ENCODE measurements around the gene LKAAEAR1.
"Not testable (repeated sequence)": the region's sequence is repeated elsewhere in the genome, so short reads cannot be mapped to it uniquely, and the experiment has no call there.

The LKAAEAR1 gene

DNA sequence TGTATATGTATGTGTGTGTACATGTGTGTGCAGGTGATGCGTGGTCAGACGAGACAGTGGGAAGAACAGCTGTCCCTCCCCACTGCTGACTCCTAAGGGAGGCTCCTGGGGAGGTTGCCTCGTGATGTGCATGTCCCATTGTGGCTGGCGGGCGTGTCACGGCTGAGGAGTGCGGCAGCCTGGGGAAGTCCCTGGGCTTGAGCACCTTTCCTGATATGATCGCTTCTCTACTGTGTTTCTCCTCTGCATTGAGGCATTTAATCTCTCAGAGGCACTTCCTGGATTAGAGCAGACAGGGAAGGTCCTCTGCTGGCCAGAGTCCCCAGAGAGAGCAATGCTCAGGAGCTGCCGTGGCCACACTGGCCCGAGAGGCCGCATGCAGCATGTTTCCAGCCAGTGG is 11.7 kb upstream of the LKAAEAR1 start:
- Histone ChIP-seq H3K9ac (ENCODE audit: low read length in 2 of 2) (no peak overlapping the region), H3K27me3 (ENCODE audit: control insufficient read depth in 1 of 2, insufficient read depth in 2 of 2, low read length in 2 of 2) (peaks cover 24 to 29% of the 10 kb centered on the region in 2 donors), H3K36me3 (ENCODE audit: control insufficient read depth in 2 of 2, insufficient read depth in 2 of 2, low read length in 2 of 2) (no peaks in the 10 kb centered on the region), H3K4me3 (ENCODE audit: low read length in 2 of 2) (no peak overlapping the region), H3K4me1 (ENCODE audit: control insufficient read depth, insufficient read depth, low read length) (no peaks in the 10 kb centered on the region), H3K27ac (ENCODE audit: low read length) (no peak overlapping the region), H3K9me3 (ENCODE audit: control insufficient read depth in 2 of 2, low read length in 2 of 2) (no peaks in the 10 kb centered on the region)

DNA sequence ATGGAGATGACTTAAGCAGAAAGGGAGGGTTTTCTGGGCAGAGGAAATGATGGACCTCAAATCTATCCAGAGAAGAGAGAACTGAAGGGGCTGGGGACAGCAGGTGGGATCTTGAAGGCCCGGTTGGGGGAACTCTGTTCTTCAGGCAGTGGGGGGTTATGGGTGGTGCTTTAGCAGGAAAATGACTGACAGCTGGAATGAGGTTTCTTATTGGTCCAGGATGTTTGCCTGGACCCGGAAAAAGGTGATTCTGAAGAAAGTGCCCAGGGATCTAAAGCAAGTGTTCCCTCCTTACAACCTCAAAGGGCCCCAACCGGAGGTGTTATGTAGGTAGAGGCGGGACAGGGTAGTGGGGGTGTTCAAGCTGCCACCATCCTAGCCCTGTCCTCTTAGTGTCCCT is 11.3 kb upstream of the LKAAEAR1 start:
- no peak overlapping the region for H3K27ac ChIP-seq (ENCODE audit: low read length)
- no peak overlapping the region for H3K4me3 ChIP-seq (ENCODE audit: low read length in 2 of 2)
- no peaks in the 10 kb centered on the region for H3K4me1 ChIP-seq (ENCODE audit: control insufficient read depth, insufficient read depth, low read length)
- H3K9ac ChIP-seq (ENCODE audit: low read length in 2 of 2), result no peak overlapping the region
- H3K36me3 ChIP-seq (ENCODE audit: control insufficient read depth in 2 of 2, insufficient read depth in 2 of 2, low read length in 2 of 2), result no peaks in the 10 kb centered on the region
- no peaks in the 10 kb centered on the region for H3K9me3 ChIP-seq (ENCODE audit: control insufficient read depth in 2 of 2, low read length in 2 of 2)
- peaks cover 20 to 24% of the 10 kb centered on the region in 2 donors for H3K27me3 ChIP-seq (ENCODE audit: control insufficient read depth in 1 of 2, insufficient read depth in 2 of 2, low read length in 2 of 2)

DNA sequence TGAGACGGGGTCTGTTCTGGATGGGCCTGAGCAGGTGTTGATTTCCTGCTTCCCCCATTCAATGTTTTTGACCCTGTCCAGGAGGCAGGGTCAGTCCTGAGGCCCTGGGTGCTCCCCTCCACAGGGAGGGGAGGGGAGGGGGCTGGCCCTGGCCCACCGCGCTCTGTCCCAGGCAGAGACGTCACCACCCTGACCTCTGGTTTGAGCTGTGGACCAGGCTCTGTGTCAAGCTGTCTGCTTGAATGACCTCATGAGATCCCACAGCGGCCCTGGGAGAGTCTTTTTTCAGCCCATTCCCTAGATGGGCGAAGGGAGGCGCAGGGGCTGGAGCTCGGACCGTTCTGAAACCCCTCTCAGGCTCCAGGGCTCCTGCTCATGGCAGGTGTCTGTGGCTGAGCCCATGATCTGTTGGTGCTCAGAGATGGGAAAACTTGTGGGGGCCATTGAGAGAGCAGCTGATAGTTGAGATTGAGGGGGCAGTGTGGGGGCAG is 8.9 kb upstream of the LKAAEAR1 start:
- Histone ChIP-seq H3K27me3 (ENCODE audit: control insufficient read depth in 1 of 2, insufficient read depth in 2 of 2, low read length in 2 of 2) (peaks cover 19 to 22% of the 10 kb centered on the region in 2 donors), H3K4me1 (ENCODE audit: control insufficient read depth, insufficient read depth, low read length) (no peaks in the 10 kb centered on the region), H3K9me3 (ENCODE audit: control insufficient read depth in 2 of 2, low read length in 2 of 2) (no peaks in the 10 kb centered on the region), H3K27ac (ENCODE audit: low read length) (no peak overlapping the region), H3K4me3 (ENCODE audit: low read length in 2 of 2) (no peak overlapping the region), H3K9ac (ENCODE audit: low read length in 2 of 2) (no peak overlapping the region), H3K36me3 (ENCODE audit: control insufficient read depth in 2 of 2, insufficient read depth in 2 of 2, low read length in 2 of 2) (no peaks in the 10 kb centered on the region)

DNA sequence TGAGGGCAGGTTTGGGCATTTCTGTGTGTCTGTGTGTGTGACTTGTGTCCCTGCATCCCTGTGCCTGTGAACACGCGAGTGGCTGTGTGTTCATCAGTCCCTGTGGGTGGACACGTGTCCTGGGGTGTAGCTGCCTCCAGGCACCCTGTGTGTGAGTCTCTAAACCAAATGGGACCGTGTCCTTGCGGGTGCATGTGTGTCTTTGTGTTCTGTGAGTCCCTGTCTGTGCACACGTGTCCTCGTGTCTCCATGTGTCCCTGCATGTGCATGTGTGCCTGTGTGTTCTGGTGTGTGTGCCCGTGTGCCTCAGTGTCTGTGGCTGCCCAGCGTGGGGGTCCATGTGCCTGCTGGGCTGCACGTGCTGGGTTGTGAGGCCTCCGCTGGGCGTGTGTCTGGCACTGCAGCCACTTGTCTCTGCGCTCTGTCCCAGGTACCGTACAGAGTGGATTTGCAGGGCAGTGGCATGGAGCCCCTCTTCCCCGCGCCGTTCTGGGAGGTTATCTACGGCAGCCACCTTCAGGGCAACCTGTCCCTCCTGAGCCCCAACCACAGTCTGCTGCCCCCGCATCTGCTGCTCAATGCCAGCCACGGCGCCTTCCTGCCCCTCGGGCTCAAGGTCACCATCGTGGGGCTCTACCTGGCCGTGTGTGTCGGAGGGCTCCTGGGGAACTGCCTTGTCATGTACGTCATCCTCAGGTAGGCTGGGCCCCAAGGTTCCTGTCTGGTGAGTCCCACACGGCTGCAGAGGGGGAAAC is 8.2 kb upstream of the LKAAEAR1 start:
- Histone ChIP-seq H3K27me3 (ENCODE audit: control insufficient read depth in 1 of 2, insufficient read depth in 2 of 2, low read length in 2 of 2) (peaks cover 15 to 22% of the 10 kb centered on the region in 2 donors), H3K4me1 (ENCODE audit: control insufficient read depth, insufficient read depth, low read length) (no peaks in the 10 kb centered on the region), H3K9me3 (ENCODE audit: control insufficient read depth in 2 of 2, low read length in 2 of 2) (peaks cover 0 to 3% of the 10 kb centered on the region in 2 donors), H3K9ac (ENCODE audit: low read length in 2 of 2) (no peak overlapping the region), H3K36me3 (ENCODE audit: control insufficient read depth in 2 of 2, insufficient read depth in 2 of 2, low read length in 2 of 2) (no peaks in the 10 kb centered on the region), H3K27ac (ENCODE audit: low read length) (no peak overlapping the region), H3K4me3 (ENCODE audit: low read length in 2 of 2) (no peak overlapping the region)

DNA sequence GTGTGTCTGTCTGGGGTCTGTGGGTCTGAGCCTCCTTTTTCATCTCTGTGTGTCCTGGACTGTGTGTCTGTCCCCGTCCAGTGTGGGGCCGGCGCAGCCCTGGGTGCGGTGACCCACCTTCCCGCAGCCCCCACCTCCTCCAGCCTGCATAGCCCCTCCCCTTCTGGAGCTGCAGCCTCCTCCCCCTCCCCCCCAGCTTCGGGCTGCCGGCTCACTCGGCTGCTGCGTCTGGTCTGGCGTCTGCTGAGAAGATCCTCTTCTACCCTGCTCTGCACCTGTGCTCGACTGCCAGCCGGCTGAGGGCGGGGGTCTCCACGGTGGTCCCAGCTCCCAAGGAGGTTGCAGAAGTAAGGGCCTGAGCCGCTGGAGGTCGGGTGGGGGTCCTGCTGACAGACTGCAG is 7.6 kb upstream of the LKAAEAR1 start:
- Histone ChIP-seq H3K9ac (ENCODE audit: low read length in 2 of 2) (no peak overlapping the region), H3K4me3 (ENCODE audit: low read length in 2 of 2) (no peak overlapping the region), H3K27me3 (ENCODE audit: control insufficient read depth in 1 of 2, insufficient read depth in 2 of 2, low read length in 2 of 2) (peaks cover 15 to 22% of the 10 kb centered on the region in 2 donors), H3K27ac (ENCODE audit: low read length) (no peak overlapping the region), H3K36me3 (ENCODE audit: control insufficient read depth in 2 of 2, insufficient read depth in 2 of 2, low read length in 2 of 2) (no peaks in the 10 kb centered on the region), H3K4me1 (ENCODE audit: control insufficient read depth, insufficient read depth, low read length) (no peaks in the 10 kb centered on the region), H3K9me3 (ENCODE audit: control insufficient read depth in 2 of 2, low read length in 2 of 2) (peaks cover 0 to 3% of the 10 kb centered on the region in 2 donors)

DNA sequence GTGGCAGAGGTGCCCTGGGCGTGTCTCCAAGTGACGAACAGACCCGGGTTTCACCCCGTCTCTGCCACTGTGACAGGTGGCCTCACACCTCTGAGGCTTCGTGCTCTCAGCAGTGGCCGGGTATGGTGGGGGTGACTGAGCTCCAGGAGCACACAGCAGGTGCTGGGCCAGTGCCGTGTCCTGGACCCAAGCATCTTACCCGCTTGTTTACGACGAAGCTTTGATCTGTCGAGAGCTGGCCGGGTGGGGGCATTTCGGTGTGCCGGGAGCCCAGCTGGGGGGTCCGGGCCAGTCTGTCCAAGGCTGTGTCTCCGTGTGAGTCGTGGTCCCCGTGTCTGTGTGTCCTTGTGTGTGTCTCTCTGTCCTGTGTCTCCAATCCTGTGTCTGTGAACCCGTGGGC is 7.1 kb upstream of the LKAAEAR1 start:
- H3K27ac ChIP-seq (ENCODE audit: low read length), result no peak overlapping the region
- H3K27me3 ChIP-seq (ENCODE audit: control insufficient read depth in 1 of 2, insufficient read depth in 2 of 2, low read length in 2 of 2), result peaks cover 14 to 20% of the 10 kb centered on the region in 2 donors
- H3K4me1 ChIP-seq (ENCODE audit: control insufficient read depth, insufficient read depth, low read length), result no peaks in the 10 kb centered on the region
- no peak overlapping the region for H3K9ac ChIP-seq (ENCODE audit: low read length in 2 of 2)
- H3K9me3 ChIP-seq (ENCODE audit: control insufficient read depth in 2 of 2, low read length in 2 of 2), result peaks cover 0 to 3% of the 10 kb centered on the region in 2 donors
- H3K4me3 ChIP-seq (ENCODE audit: low read length in 2 of 2), result no peak overlapping the region
- no peaks in the 10 kb centered on the region for H3K36me3 ChIP-seq (ENCODE audit: control insufficient read depth in 2 of 2, insufficient read depth in 2 of 2, low read length in 2 of 2)

DNA sequence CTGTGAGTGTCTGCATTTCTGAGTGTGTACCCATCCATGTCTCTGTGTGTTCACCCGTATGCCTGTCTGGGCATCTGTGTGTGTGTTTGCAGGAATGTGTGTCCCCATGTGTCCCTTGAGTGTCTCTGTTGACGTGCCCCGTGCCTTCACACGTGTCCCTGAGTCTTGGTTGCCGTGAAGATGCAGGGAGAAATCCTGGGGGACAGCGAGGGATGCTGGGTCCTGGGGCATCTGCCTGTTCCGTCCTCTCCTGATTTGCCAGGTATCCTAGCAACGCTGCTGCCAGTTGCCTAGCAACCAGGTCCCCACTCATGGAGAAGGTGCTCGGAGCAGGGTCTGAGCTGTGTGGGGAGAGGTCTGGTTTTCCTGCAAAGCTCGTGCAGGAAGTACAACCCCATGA is 6.0 kb upstream of the LKAAEAR1 start:
- no peak overlapping the region for H3K9ac ChIP-seq (ENCODE audit: low read length in 2 of 2)
- no peaks in the 10 kb centered on the region for H3K36me3 ChIP-seq (ENCODE audit: control insufficient read depth in 2 of 2, insufficient read depth in 2 of 2, low read length in 2 of 2)
- H3K9me3 ChIP-seq (ENCODE audit: control insufficient read depth in 2 of 2, low read length in 2 of 2), result peaks cover 0 to 3% of the 10 kb centered on the region in 2 donors
- no peak overlapping the region for H3K4me3 ChIP-seq (ENCODE audit: low read length in 2 of 2)
- H3K27ac ChIP-seq (ENCODE audit: low read length), result no peak overlapping the region
- no peaks in the 10 kb centered on the region for H3K4me1 ChIP-seq (ENCODE audit: control insufficient read depth, insufficient read depth, low read length)
- H3K27me3 ChIP-seq (ENCODE audit: control insufficient read depth in 1 of 2, insufficient read depth in 2 of 2, low read length in 2 of 2), result peaks cover 15 to 19% of the 10 kb centered on the region in 2 donors

DNA sequence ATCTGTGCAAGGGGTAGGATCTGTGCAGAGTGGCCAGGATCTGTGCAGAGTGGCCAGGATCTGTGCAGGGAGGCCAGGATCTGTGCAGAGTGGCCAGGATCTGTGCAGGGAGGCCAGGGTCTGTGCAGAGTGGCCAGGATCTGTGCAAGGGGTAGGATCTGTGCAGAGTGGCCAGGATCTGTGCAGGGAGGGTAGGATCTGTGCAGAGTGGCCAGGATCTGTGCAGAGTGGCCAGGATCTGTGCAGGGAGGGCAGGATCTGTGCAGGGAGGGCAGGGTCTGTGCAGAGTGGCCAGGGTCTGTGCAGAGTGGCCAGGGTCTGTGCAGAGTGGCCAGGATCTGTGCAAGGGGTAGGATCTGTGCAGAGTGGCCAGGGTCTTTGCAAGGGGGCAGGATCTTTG is 4.4 kb upstream of the LKAAEAR1 start:
- not testable (repeated sequence) for H3K36me3 ChIP-seq (ENCODE audit: control insufficient read depth in 2 of 2, insufficient read depth in 2 of 2, low read length in 2 of 2); H3K9ac ChIP-seq (ENCODE audit: low read length in 2 of 2); H3K4me3 ChIP-seq (ENCODE audit: low read length in 2 of 2); H3K9me3 ChIP-seq (ENCODE audit: control insufficient read depth in 2 of 2, low read length in 2 of 2); H3K27ac ChIP-seq (ENCODE audit: low read length)
- H3K4me1 ChIP-seq (ENCODE audit: control insufficient read depth, insufficient read depth, low read length), result peaks cover 10% of the 10 kb centered on the region
- H3K27me3 ChIP-seq (ENCODE audit: control insufficient read depth in 1 of 2, insufficient read depth in 2 of 2, low read length in 2 of 2), result peaks cover 29% of the 10 kb centered on the region in 2 donors

DNA sequence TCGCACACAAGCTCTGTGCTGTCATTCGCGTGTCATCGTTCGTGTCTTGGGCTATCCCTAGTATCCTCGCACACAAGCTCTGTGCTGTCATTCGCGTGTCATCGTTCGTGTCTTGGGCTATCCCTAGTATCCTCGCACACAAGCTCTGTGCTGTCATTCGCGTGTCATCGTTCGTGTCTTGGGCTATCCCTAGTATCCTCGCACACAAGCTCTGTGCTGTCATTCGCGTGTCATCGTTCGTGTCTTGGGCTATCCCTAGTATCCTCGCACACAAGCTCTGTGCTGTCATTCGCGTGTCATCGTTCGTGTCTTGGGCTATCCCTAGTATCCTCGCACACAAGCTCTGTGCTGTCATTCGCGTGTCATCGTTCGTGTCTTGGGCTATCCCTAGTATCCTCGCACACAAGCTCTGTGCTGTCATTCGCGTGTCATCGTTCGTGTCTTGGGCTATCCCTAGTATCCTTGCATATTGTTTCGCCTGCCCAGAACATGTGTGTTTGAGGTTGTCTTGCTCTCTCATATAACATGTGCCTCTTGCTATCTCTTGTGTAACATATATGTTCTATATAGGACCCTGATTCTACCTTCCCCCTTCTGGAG is 3.1 kb upstream of the LKAAEAR1 start:
- not testable (repeated sequence) for H3K9ac ChIP-seq (ENCODE audit: low read length in 2 of 2); H3K4me3 ChIP-seq (ENCODE audit: low read length in 2 of 2); H3K27ac ChIP-seq (ENCODE audit: low read length); H3K36me3 ChIP-seq (ENCODE audit: control insufficient read depth in 2 of 2, insufficient read depth in 2 of 2, low read length in 2 of 2); H3K9me3 ChIP-seq (ENCODE audit: control insufficient read depth in 2 of 2, low read length in 2 of 2)
- Histone ChIP-seq H3K27me3 (ENCODE audit: control insufficient read depth in 1 of 2, insufficient read depth in 2 of 2, low read length in 2 of 2) (peaks cover 29% of the 10 kb centered on the region in 2 donors), H3K4me1 (ENCODE audit: control insufficient read depth, insufficient read depth, low read length) (peaks cover 18% of the 10 kb centered on the region)

DNA sequence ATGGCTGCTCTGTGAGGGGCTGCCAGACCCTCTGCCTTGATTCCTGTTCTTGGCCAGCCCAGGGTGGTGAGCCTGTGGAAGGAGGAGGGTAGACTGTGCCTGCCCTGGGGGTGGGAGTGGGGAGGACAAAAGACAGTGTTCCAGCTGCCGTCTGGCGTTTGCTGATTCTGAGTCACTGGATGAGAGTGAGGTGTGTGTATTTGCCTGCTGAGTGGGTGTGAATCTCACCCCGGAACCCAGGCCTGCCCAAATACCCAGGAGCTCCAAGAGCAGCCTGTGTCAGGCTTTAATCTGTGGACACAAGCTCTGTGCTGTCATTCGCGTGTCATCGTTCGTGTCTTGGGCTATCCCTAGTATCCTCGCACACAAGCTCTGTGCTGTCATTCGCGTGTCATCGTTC is 2.6 kb upstream of the LKAAEAR1 start:
- Histone ChIP-seq H3K27ac (ENCODE audit: low read length) (no peak overlapping the region), H3K4me1 (ENCODE audit: control insufficient read depth, insufficient read depth, low read length) (peaks cover 20% of the 10 kb centered on the region), H3K36me3 (ENCODE audit: control insufficient read depth in 2 of 2, insufficient read depth in 2 of 2, low read length in 2 of 2) (no peaks in the 10 kb centered on the region), H3K9ac (ENCODE audit: low read length in 2 of 2) (no peak overlapping the region), H3K27me3 (ENCODE audit: control insufficient read depth in 1 of 2, insufficient read depth in 2 of 2, low read length in 2 of 2) (peaks cover 28 to 30% of the 10 kb centered on the region in 2 donors), H3K9me3 (ENCODE audit: control insufficient read depth in 2 of 2, low read length in 2 of 2) (peaks cover 0 to 3% of the 10 kb centered on the region in 2 donors), H3K4me3 (ENCODE audit: low read length in 2 of 2) (no peak overlapping the region)

DNA sequence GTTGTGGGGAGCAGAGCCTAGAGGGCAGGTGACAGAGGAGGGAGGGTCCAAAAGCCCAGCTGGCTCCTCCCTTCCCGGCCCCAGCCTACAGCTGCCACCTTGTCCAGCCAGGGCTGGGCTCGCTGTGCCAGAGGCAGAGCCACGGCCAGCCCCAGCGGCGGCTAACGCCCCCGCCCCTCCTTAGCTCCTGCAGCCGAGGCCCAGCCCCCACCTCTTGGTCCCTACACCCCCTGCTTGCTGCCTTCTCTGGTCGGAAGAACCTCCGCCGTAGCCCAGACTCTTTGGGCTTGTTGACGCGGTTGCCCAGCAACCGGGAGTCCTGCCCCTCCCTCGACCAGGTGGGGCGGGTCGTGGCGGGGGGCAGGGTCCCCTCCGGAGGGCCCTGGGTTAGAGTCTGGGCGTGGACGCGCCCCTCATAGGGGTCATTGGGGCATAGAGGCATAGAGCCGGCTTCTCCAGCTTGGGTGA is 521 bp upstream of the LKAAEAR1 start:
- H3K9ac ChIP-seq (ENCODE audit: low read length in 2 of 2), result no peak overlapping the region
- no peak overlapping the region for H3K27ac ChIP-seq (ENCODE audit: low read length)
- no peak overlapping the region for H3K4me3 ChIP-seq (ENCODE audit: low read length in 2 of 2)
- H3K4me1 ChIP-seq (ENCODE audit: control insufficient read depth, insufficient read depth, low read length), result peaks cover 20% of the 10 kb centered on the region
- peaks cover 28 to 30% of the 10 kb centered on the region in 2 donors for H3K27me3 ChIP-seq (ENCODE audit: control insufficient read depth in 1 of 2, insufficient read depth in 2 of 2, low read length in 2 of 2)
- H3K9me3 ChIP-seq (ENCODE audit: control insufficient read depth in 2 of 2, low read length in 2 of 2), result peaks cover 0 to 3% of the 10 kb centered on the region in 2 donors
- no peaks in the 10 kb centered on the region for H3K36me3 ChIP-seq (ENCODE audit: control insufficient read depth in 2 of 2, insufficient read depth in 2 of 2, low read length in 2 of 2)
